ENCODE results near the gene VEZT.

Gene VEZT

DNA sequence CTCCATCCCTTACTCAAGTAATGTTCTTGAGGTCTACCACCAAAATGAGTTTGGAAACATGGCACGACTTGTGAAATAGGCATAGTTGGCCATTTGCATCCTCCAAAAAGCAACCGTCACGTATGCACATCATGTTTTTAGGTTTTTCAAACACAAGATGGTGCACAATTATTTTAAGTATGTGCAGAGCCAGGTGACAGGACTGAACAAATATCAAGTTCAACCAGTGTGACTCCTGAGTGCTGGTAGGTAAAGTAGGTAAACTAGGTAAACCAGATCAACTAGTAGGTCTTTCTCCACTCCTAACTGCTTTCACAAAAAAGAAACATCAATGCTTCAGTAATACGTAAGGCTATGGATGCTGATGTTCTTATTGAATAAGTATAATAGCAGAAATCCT, 39.5 kb upstream of the VEZT start:
- TF ChIP-seq, protein P1, sequence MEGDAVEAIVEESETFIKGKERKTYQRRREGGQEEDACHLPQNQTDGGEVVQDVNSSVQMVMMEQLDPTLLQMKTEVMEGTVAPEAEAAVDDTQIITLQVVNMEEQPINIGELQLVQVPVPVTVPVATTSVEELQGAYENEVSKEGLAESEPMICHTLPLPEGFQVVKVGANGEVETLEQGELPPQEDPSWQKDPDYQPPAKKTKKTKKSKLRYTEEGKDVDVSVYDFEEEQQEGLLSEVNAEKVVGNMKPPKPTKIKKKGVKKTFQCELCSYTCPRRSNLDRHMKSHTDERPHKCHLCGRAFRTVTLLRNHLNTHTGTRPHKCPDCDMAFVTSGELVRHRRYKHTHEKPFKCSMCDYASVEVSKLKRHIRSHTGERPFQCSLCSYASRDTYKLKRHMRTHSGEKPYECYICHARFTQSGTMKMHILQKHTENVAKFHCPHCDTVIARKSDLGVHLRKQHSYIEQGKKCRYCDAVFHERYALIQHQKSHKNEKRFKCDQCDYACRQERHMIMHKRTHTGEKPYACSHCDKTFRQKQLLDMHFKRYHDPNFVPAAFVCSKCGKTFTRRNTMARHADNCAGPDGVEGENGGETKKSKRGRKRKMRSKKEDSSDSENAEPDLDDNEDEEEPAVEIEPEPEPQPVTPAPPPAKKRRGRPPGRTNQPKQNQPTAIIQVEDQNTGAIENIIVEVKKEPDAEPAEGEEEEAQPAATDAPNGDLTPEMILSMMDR (IDR thresholded peaks at IDR 0.05; ENCODE audit: low read length, missing control alignments), result no peak

DNA sequence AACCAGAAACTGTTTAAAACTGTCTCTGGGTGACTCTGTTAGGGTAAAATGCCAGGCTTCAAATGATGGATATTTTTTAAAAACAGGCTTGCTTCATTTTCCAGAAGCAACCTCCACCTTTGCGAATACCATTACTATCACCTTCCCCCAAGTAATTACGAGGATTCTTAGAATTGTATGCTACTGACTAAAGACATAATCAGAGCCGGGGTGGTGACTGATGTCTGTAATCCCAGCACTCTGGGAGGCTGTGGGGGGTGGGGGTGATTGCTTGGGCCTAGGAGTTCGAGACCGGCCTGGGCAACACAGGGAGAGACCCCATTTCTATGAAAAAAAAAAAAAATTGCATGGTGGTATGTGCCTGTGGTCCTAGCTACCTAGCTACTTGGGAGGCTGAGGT, 38.6 kb upstream of the VEZT start:
- TF ChIP-seq, protein P1 (IDR thresholded peaks at IDR 0.05; ENCODE audit: low read length, missing control alignments), result no peak
- no peak overlapping the region for H3K4me3 ChIP-seq (replicated peaks; ENCODE audit: low read depth, low read length)
- no peak for DNase-seq (ENCODE audit: low read depth)

More for the DNA sequence above, 39.5 kb upstream of the VEZT start:
- H3K4me3 ChIP-seq (replicated peaks; ENCODE audit: low read depth, low read length), result no peak overlapping the region
- no peak for DNase-seq (ENCODE audit: low read depth)

DNA sequence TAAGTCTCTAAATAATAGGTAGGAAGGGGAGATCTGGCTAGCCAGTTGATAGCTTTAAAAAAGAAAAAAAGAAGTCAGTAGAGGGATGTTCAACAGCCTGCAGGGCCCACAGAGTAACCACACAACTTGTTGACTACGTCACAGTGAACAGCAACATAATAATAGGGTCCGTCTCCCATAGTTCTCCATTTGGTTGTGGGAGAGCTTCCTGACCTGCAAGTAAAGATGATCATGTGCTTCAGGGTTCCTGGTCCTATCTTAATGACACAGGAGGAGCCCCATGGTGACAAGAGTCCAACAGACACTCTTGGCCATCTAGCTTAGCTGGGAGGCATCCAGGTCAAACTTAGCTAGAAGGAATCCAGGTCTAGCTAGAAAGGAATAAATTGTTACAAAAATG, 36.5 kb upstream of the VEZT start:
- TF ChIP-seq, protein P1 (IDR thresholded peaks at IDR 0.05; ENCODE audit: low read length, missing control alignments), result no peak
- H3K4me3 ChIP-seq (replicated peaks; ENCODE audit: low read depth, low read length), result no peak overlapping the region
- no peak for DNase-seq (ENCODE audit: low read depth)

DNA sequence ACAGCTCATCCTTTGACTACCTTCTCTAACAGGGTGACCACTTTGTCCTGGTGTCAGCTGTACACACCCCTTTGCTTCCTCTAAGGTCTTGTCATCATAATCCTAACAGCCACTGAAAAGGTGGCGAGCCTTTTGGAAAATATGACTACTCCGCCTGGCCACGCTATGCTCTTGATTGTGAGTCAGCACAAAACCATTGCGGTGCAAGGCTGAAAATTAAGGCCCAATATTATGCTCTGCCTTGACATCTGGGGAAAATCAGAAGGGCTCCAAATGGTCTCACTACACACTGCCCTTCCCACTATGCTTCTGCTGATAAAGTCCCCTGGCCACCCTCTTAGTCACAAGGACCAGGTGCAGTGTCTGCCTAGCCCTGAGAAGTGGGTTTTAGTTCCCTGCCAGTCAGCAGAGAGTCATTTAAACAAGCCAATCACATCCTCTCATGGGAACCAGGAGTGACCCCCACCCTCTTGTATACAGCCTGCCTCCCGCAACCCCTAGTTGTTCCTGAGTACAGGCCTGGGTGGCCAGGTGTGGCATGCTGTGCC, 34.7 kb upstream of the VEZT start:
- TF ChIP-seq, protein P1 (IDR thresholded peaks at IDR 0.05; ENCODE audit: low read length, missing control alignments), result no peak
- H3K4me3 ChIP-seq (replicated peaks; ENCODE audit: low read depth, low read length), result no peak overlapping the region
- peak; percentile 71 for DNase-seq (ENCODE audit: low read depth)

DNA sequence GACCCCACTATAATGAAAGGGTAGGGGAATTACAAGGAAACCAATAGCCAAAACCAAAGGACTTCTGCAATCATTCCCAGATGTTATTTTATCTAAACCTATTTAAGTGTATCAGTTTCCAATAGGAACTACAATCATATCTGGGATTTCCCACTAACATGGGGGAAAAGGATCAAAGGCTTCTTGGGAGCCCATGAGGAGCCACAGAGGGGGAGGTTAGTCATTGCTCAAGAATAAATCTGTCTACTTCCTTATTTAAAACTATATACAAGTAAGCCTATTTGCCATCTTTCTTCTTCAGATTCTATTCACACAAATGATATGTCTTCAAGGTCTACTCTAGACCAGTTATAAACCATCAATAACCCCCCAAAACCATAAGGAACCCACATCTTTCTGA, 33.5 kb upstream of the VEZT start:
- DNase-seq (ENCODE audit: low read depth), result no peak
- TF ChIP-seq, protein P1 (IDR thresholded peaks at IDR 0.05; ENCODE audit: low read length, missing control alignments), result no peak
- no peak overlapping the region for H3K4me3 ChIP-seq (replicated peaks; ENCODE audit: low read depth, low read length)

DNA sequence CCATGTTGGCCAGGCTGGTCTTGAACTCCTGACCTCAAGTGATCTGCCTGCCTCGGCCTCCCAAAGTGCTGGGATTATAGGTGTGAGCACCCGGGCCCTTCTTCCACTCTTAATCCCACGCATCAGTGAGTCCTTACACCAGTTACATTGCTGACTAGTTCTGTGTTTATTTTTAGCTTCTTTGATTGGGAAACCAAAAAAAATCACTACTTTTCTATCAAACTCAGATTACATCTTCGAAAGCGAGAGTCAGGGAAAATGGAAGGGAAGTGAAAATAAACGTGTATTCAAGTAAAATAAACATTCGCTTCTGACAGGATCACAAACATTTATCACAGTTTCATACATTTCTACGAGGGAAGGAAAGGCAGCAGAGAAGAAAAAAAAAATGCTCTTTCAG, 32.5 kb upstream of the VEZT start:
- H3K4me3 ChIP-seq (replicated peaks; ENCODE audit: low read depth, low read length), result no peak overlapping the region
- TF ChIP-seq, protein P1 (IDR thresholded peaks at IDR 0.05; ENCODE audit: low read length, missing control alignments), result no peak
- no peak for DNase-seq (ENCODE audit: low read depth)

DNA sequence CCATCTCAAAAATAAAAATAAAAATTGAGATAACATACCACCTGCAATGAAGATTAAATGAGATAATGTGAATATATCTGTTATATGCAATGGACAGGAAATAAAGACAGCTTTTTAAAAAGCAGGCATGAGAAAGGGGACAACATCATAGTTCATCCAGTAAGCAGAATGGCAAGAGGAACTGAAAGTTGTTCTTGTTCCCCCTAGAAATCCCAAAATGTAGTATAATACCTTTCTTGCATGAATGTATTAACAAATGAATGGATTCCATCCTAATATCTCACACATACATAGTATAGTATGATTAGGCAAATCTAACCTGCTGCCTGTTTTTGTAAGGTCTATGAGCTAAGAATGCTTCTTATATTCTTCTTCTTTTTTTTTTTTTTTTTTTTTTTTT, 31.8 kb upstream of the VEZT start:
- TF ChIP-seq, protein P1 (IDR thresholded peaks at IDR 0.05; ENCODE audit: low read length, missing control alignments), result no peak
- no peak overlapping the region for H3K4me3 ChIP-seq (replicated peaks; ENCODE audit: low read depth, low read length)
- DNase-seq (ENCODE audit: low read depth), result no peak
